ENCODE data around the gene ETHE1. TPM values are rescaled to one million over a fixed set of nuclear protein-coding genes. Genes with fewer than 3 reads are reported as not detected.

Gene ETHE1
- total RNA-seq, 1 donor from 2014 or later = 183 TPM

- Histone ChIP-seq H3K27me3 (ENCODE audit: control insufficient read depth, insufficient read depth, low read length) (no peaks in the 10 kb centered on the region), H3K4me3 (ENCODE audit: low read depth, low read length) (no peak overlapping the region), H3K36me3 (ENCODE audit: control insufficient read depth, insufficient read depth, low read length) (peaks cover 28% of the 10 kb centered on the region)
- FAIRE-seq = peak; percentile 43
- DNase-seq (ENCODE audit: low read depth) = no peak
- no peak for TF ChIP-seq CTCF (IDR thresholded peaks at IDR 0.05; ENCODE audit: insufficient read depth, low read length, severe bottlenecking)
Measured at GRCh38 chr19:43499042-43499441, 28.0 kb downstream of the ETHE1 start.

- peaks cover 28% of the 10 kb centered on the region for H3K36me3 ChIP-seq (ENCODE audit: control insufficient read depth, insufficient read depth, low read length)
- FAIRE-seq (peak; percentile 18), DNase-seq (ENCODE audit: low read depth) (no peak)
- H3K27me3 ChIP-seq (ENCODE audit: control insufficient read depth, insufficient read depth, low read length) = no peaks in the 10 kb centered on the region
- H3K4me3 ChIP-seq (ENCODE audit: low read depth, low read length) = no peak overlapping the region
- TF ChIP-seq CTCF (IDR thresholded peaks at IDR 0.05; ENCODE audit: insufficient read depth, low read length, severe bottlenecking) = no peak
Measured at GRCh38 chr19:43498233-43498842, 28.7 kb downstream of the ETHE1 start.

GRCh38 chr19:43496960-43497359 lies 30.0 kb downstream of the ETHE1 start:
- no peak for TF ChIP-seq CTCF (IDR thresholded peaks at IDR 0.05; ENCODE audit: insufficient read depth, low read length, severe bottlenecking)
- no peak overlapping the region for H3K4me3 ChIP-seq (ENCODE audit: low read depth, low read length)
- H3K27me3 ChIP-seq (ENCODE audit: control insufficient read depth, insufficient read depth, low read length) = no peaks in the 10 kb centered on the region
- DNase-seq (ENCODE audit: low read depth) (no peak), FAIRE-seq (no peak)
- H3K36me3 ChIP-seq (ENCODE audit: control insufficient read depth, insufficient read depth, low read length) = peaks cover 29% of the 10 kb centered on the region

GRCh38 chr19:43495082-43495481 lies 31.9 kb downstream of the ETHE1 start:
- no peak for TF ChIP-seq CTCF (IDR thresholded peaks at IDR 0.05; ENCODE audit: insufficient read depth, low read length, severe bottlenecking)
- DNase-seq (ENCODE audit: low read depth) (no peak), FAIRE-seq (no peak)
- H3K27me3 ChIP-seq (ENCODE audit: control insufficient read depth, insufficient read depth, low read length) = no peaks in the 10 kb centered on the region
- no peak overlapping the region for H3K4me3 ChIP-seq (ENCODE audit: low read depth, low read length)
- peaks cover 26% of the 10 kb centered on the region for H3K36me3 ChIP-seq (ENCODE audit: control insufficient read depth, insufficient read depth, low read length)

GRCh38 chr19:43490759-43491158 lies 36.2 kb downstream of the ETHE1 start:
- Histone ChIP-seq H3K4me3 (ENCODE audit: low read depth, low read length) (no peak overlapping the region), H3K36me3 (ENCODE audit: control insufficient read depth, insufficient read depth, low read length) (peaks cover 19% of the 10 kb centered on the region), H3K27me3 (ENCODE audit: control insufficient read depth, insufficient read depth, low read length) (no peaks in the 10 kb centered on the region)
- no peak for DNase-seq (ENCODE audit: low read depth)
- TF ChIP-seq CTCF (IDR thresholded peaks at IDR 0.05; ENCODE audit: insufficient read depth, low read length, severe bottlenecking) = no peak
- FAIRE-seq = no peak

All from bronchial epithelial cell (primary cell).